Measurements from ENCODE around the gene ELF5. TPM values are rescaled to one million over a fixed set of nuclear protein-coding genes. Genes with fewer than 3 reads are reported as not detected.

The ELF5 gene
- 10 to 100 TPM in 2 of 6 donors, 1 to 10 TPM in 4; 1.2 to 29.3 (median 8.5) TPM for total RNA-seq

DNA sequence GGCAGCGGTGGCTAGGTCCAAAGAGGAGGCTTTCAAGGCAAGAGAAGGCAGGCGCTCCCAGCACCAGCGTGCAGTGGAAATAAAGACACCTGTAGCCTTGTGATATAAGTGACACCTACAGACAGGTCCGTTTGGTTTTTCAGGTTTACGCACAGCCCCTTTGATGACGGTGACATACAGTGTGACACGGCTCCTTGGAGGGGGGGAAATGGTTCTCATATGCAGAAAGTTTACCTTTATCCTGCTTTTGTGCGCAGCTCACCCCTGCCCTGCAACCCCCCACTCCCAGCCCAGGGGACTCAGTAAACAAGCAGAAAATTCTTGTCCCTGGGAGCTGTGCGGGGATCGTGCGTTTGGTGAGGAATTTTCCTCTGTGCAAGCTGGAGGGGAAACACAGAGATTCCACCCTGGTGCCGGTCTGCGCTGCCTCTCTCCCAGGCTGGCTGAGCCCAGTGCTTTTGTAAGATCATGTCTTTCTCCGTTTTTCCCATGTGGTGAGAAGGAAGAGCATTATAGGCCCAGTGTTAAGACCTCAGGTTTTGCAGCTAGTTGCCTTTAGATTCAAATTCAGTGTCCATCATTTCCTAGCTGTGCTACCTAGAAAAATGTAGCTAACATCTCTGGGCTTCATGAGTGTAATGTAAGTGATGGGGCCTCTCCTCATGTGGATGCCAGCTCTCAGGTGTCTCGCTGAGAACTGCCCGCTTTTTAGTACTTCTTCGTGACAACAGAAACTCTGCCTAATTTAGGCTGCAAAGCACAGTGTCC is at the start of gene ELF5:
Gene ELF5, minus strand, starts transcription at position 113 of the 768 bp plus-strand sequence. CDS start 8,045 bp downstream, outside the sequence.
- TF ChIP-seq EP300 (IDR thresholded peaks at IDR 0.05), result no peak
- TF ChIP-seq, protein P1, sequence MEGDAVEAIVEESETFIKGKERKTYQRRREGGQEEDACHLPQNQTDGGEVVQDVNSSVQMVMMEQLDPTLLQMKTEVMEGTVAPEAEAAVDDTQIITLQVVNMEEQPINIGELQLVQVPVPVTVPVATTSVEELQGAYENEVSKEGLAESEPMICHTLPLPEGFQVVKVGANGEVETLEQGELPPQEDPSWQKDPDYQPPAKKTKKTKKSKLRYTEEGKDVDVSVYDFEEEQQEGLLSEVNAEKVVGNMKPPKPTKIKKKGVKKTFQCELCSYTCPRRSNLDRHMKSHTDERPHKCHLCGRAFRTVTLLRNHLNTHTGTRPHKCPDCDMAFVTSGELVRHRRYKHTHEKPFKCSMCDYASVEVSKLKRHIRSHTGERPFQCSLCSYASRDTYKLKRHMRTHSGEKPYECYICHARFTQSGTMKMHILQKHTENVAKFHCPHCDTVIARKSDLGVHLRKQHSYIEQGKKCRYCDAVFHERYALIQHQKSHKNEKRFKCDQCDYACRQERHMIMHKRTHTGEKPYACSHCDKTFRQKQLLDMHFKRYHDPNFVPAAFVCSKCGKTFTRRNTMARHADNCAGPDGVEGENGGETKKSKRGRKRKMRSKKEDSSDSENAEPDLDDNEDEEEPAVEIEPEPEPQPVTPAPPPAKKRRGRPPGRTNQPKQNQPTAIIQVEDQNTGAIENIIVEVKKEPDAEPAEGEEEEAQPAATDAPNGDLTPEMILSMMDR (IDR thresholded peaks at IDR 0.05), result no peak
- TF ChIP-seq POLR2AphosphoS5 (IDR thresholded peaks at IDR 0.05), result peak in 1 of 2 donors; percentile 40
- peak in 1 of 4 donors; percentile 47 for TF ChIP-seq POLR2A (IDR thresholded peaks at IDR 0.05)
- ATAC-seq (ENCODE audit: low FRiP score in 2 of 2), result peak in 1 of 2 donors; percentile 82
- Histone ChIP-seq H3K27me3 (no peaks in the 10 kb centered on the region), H3K4me3 (peak within 1 kb of the TSS in 2 of 4 donors; percentile 4 to 15), H3K9me3 (no peaks in the 10 kb centered on the region), H3K4me1 (peaks cover 0 to 15% (median 4%) of the 10 kb centered on the region in 4 donors), H3K27ac (peak within 1 kb of the TSS in 2 of 4 donors; percentile 76 to 78), H3K36me3 (no peaks in the 10 kb centered on the region)
- no peak for DNase-seq
- WGBS, 2 donors, result 67 to 81% methylated on average over 14 to 17 of the region's 17 CpGs

DNA sequence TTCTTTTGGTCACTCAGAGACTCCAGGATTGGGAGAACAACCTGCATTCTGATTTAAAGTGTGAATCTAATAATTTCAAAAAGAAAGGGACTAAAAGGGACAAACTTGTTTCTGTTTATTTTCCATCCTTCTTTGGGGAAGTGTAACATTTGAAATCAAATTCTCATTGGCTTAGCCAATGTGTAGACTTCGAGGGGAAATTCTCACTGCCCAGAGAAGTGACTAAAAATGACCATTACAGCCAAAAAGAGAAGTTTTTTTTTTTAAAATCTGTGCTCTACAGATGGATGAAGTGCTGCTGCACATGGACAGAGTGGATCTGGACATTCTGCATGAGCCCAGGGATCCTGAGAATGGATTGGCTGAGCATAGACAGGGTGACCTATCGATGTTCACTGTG is 49.4 kb upstream of the ELF5 start:
- H3K27ac ChIP-seq, result no peak overlapping the region
- ATAC-seq (ENCODE audit: low FRiP score in 2 of 2) (no peak), DNase-seq (no peak)
- TF ChIP-seq POLR2AphosphoS5 (IDR thresholded peaks at IDR 0.05) (no peak), POLR2A (IDR thresholded peaks at IDR 0.05) (no peak), EP300 (IDR thresholded peaks at IDR 0.05) (no peak)
- TF ChIP-seq, protein P1 (IDR thresholded peaks at IDR 0.05), result no peak
- no peaks in the 10 kb centered on the region for H3K9me3 ChIP-seq
- WGBS, 2 donors, result 70 to 76% methylated on average over 2 of the region's 2 CpGs
- H3K36me3 ChIP-seq, result no peaks in the 10 kb centered on the region
- no peaks in the 10 kb centered on the region for H3K27me3 ChIP-seq
- H3K4me1 ChIP-seq, result peaks cover 0 to 11% (median 0%) of the 10 kb centered on the region in 4 donors
- no peak overlapping the region for H3K4me3 ChIP-seq

DNA sequence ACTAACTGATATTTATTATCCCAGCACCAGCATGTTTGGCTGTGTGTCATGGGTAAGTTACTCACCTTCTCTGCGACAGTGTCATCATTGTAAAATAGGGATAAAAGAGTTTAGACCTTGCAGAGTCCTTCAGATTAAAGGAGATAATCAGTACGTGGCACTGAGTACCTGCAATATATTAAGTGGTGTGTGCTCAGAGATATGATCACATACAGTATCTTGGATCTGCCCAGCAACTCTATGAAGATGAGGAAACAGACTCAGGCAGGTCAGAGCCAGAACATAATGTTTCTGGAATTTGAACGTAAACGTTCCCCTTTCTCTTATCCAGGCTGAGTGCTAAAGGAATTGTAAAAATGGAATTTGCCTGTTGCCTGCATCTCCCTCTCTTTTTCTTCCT is 46.9 kb upstream of the ELF5 start:
- H3K36me3 ChIP-seq, result no peaks in the 10 kb centered on the region
- no peak overlapping the region for H3K4me3 ChIP-seq
- WGBS, 2 donors, result 74 to 82% methylated on average over 4 of the region's 4 CpGs
- no peak overlapping the region for H3K27ac ChIP-seq
- no peak for ATAC-seq (ENCODE audit: low FRiP score in 2 of 2)
- TF ChIP-seq POLR2A (IDR thresholded peaks at IDR 0.05) (no peak), EP300 (IDR thresholded peaks at IDR 0.05) (no peak)
- TF ChIP-seq, protein P1 (IDR thresholded peaks at IDR 0.05), result no peak
- peaks cover 0 to 11% (median 0%) of the 10 kb centered on the region in 4 donors for H3K4me1 ChIP-seq
- DNase-seq, result no peak
- no peaks in the 10 kb centered on the region for H3K27me3 ChIP-seq
- no peaks in the 10 kb centered on the region for H3K9me3 ChIP-seq

DNA sequence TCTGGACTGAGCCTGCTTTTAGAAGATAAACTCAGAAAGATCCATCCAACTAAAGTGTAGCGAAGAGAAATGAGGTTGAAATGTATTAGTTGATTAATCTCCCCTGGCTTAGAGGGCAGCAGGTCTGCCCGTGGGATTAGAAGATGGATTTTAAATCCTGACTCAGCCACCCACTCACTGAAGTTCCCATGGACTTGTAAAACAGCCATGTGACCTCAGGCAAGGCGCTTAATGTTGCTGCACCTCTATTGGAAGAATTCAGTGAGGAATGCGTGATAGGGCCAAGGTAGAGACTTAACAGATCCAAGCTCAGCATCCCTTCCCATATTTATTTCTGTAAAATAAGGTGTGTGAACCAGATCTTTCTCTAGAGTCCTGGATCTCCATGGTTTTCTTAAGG is 45.1 kb upstream of the ELF5 start:
- no peak for ATAC-seq (ENCODE audit: low FRiP score in 2 of 2)
- Histone ChIP-seq H3K27me3 (no peaks in the 10 kb centered on the region), H3K9me3 (no peaks in the 10 kb centered on the region), H3K27ac (no peak overlapping the region), H3K4me1 (no peaks in the 10 kb centered on the region), H3K36me3 (no peaks in the 10 kb centered on the region), H3K4me3 (no peak overlapping the region)
- no peak for DNase-seq
- no peak for TF ChIP-seq POLR2AphosphoS5 (IDR thresholded peaks at IDR 0.05)
- TF ChIP-seq, protein P1 (IDR thresholded peaks at IDR 0.05), result no peak
- no peak for TF ChIP-seq EP300 (IDR thresholded peaks at IDR 0.05)
- TF ChIP-seq POLR2A (IDR thresholded peaks at IDR 0.05), result no peak
- WGBS, 2 donors, result 80% methylated on average over 4 of the region's 4 CpGs
